Measurements from ENCODE around the gene TSPAN1. TPM values are rescaled to one million over a fixed set of nuclear protein-coding genes. Genes with fewer than 3 reads are reported as not detected.

The TSPAN1 gene
- total and polyA plus RNA-seq, 2 experiments from 2014 or later: 32.1 to 69.5 TPM

GRCh38 chr1:46130606-46131005, 44.3 kb upstream of the TSPAN1 start:
- Histone ChIP-seq H3K27ac (peak overlapping the region; percentile 39), H3K79me2 (peaks cover 57% of the 10 kb centered on the region)
- DNase-seq (ENCODE audit: low spot score): no peak

GRCh38 chr1:46131093-46131492, 43.8 kb upstream of the TSPAN1 start:
- H3K4me3 ChIP-seq: peak overlapping the region; percentile 68
- H2AFZ ChIP-seq: peak overlapping the region; percentile 60
- H3K4me1 ChIP-seq (ENCODE audit: insufficient read depth): no peaks in the 10 kb centered on the region
- H3K27me3 ChIP-seq: no peaks in the 10 kb centered on the region
- peak overlapping the region; percentile 72 for H3K4me2 ChIP-seq
- H3K36me3 ChIP-seq (replicated peaks; ENCODE audit: insufficient read depth, low read depth): no peaks in the 10 kb centered on the region
- H3K9me2 ChIP-seq (replicated peaks; ENCODE audit: insufficient read depth): no peaks in the 10 kb centered on the region
- under 1% methylated on average over 10 of the region's 10 CpGs for WGBS (ENCODE audit: low lambda C conversion rate, missing lambda C conversion rate)
- H3K9me3 ChIP-seq (ENCODE audit: low read depth): no peaks in the 10 kb centered on the region
- H4K20me1 ChIP-seq (ENCODE audit: insufficient read depth, poor library complexity, severe bottlenecking): no peaks in the 10 kb centered on the region
- DNase-seq (ENCODE audit: low spot score): no peak
- TF ChIP-seq EZH2phosphoT487 (IDR thresholded peaks at IDR 0.05; ENCODE audit: low read depth, severe bottlenecking, unreplicated experiment) (no peak), EZH2 (IDR thresholded peaks at IDR 0.05; ENCODE audit: borderline replicate concordance) (no peak), CTCF (IDR thresholded peaks at IDR 0.05; ENCODE audit: poor library complexity) (no peak)
- H3K27ac ChIP-seq: peak overlapping the region; percentile 39
- peaks cover 53% of the 10 kb centered on the region for H3K79me2 ChIP-seq

More at GRCh38 chr1:46130606-46131005, 44.3 kb upstream of the TSPAN1 start:
- H3K27me3 ChIP-seq: no peaks in the 10 kb centered on the region
- TF ChIP-seq EZH2 (IDR thresholded peaks at IDR 0.05; ENCODE audit: borderline replicate concordance) (no peak), CTCF (IDR thresholded peaks at IDR 0.05; ENCODE audit: poor library complexity) (no peak), EZH2phosphoT487 (IDR thresholded peaks at IDR 0.05; ENCODE audit: low read depth, severe bottlenecking, unreplicated experiment) (no peak)
- no peaks in the 10 kb centered on the region for H3K36me3 ChIP-seq (replicated peaks; ENCODE audit: insufficient read depth, low read depth)
- peak overlapping the region; percentile 68 for H3K4me3 ChIP-seq
- H3K9me2 ChIP-seq (replicated peaks; ENCODE audit: insufficient read depth): no peaks in the 10 kb centered on the region
- no peaks in the 10 kb centered on the region for H4K20me1 ChIP-seq (ENCODE audit: insufficient read depth, poor library complexity, severe bottlenecking)
- WGBS (ENCODE audit: low lambda C conversion rate, missing lambda C conversion rate): 2% methylated on average over 5 of the region's 5 CpGs
- H3K9me3 ChIP-seq (ENCODE audit: low read depth): no peaks in the 10 kb centered on the region
- H2AFZ ChIP-seq: peak overlapping the region; percentile 60
- H3K4me1 ChIP-seq (ENCODE audit: insufficient read depth): no peaks in the 10 kb centered on the region
- H3K4me2 ChIP-seq: peak overlapping the region; percentile 72

- Histone ChIP-seq H3K79me2 (peaks cover 45% of the 10 kb centered on the region), H3K4me1 (ENCODE audit: insufficient read depth) (no peaks in the 10 kb centered on the region), H3K9me2 (replicated peaks; ENCODE audit: insufficient read depth) (no peaks in the 10 kb centered on the region), H3K27ac (peak overlapping the region; percentile 98), H2AFZ (peak overlapping the region; percentile 46), H3K9me3 (ENCODE audit: low read depth) (no peaks in the 10 kb centered on the region), H3K4me3 (peak overlapping the region; percentile 68), H4K20me1 (ENCODE audit: insufficient read depth, poor library complexity, severe bottlenecking) (no peaks in the 10 kb centered on the region), H3K36me3 (replicated peaks; ENCODE audit: insufficient read depth, low read depth) (no peaks in the 10 kb centered on the region), H3K4me2 (peak overlapping the region; percentile 72), H3K27me3 (no peaks in the 10 kb centered on the region)
- TF ChIP-seq EZH2 (IDR thresholded peaks at IDR 0.05; ENCODE audit: borderline replicate concordance) (no peak), EZH2phosphoT487 (IDR thresholded peaks at IDR 0.05; ENCODE audit: low read depth, severe bottlenecking, unreplicated experiment) (no peak), CTCF (IDR thresholded peaks at IDR 0.05; ENCODE audit: poor library complexity) (no peak)
- peak; percentile 42 for DNase-seq (ENCODE audit: low spot score)
- 1% methylated on average over 38 of the region's 38 CpGs for WGBS (ENCODE audit: low lambda C conversion rate, missing lambda C conversion rate)
These were observed 43.0 kb upstream of the TSPAN1 start for GRCh38 chr1:46131712-46132528.
